Uterus (tissue), 4 donors: ENCODE measurements around the gene VPS36. TPM values are rescaled to one million over a fixed set of nuclear protein-coding genes. Genes with fewer than 3 reads are reported as not detected.
"Not testable (repeated sequence)": the region's sequence is repeated elsewhere in the genome, so short reads cannot be mapped to it uniquely, and the experiment has no call there.

Experiments used
- DNase-seq, 2 donors: peaks; one replicate each; pipeline ENCODE4 v3.0.0-alpha.2; 2019 to 2020
- H3K27ac ChIP-seq, 2 donors: fragments of 200-600 bp; sonication (generic); 1 replicate in 1 of 2; 2 replicates in 1 of 2; pipeline ENCODE4 v1.5.1; 2016 to 2018
- H3K27me3 ChIP-seq, 2 donors: fragments of 200-600 bp; sonication (generic); one replicate each; pipeline ENCODE4 v1.5.1; 2018 to 2019; ENCODE audit warnings: control low read depth in 1 of 2
- H3K36me3 ChIP-seq, 2 donors: fragments of 200-600 bp; sonication (generic); one replicate each; pipeline ENCODE4 v1.5.1; 2019; ENCODE audit warnings: control low read depth in 1 of 2
- H3K4me1 ChIP-seq, 2 donors: fragments of 200-600 bp; sonication (generic); one replicate each; pipeline ENCODE4 v1.5.1; 2018 to 2019; ENCODE audit warnings: control low read depth in 1 of 2
- H3K4me3 ChIP-seq, 2 donors: fragments of 200-600 bp; sonication (generic); 1 replicate in 1 of 2; 2 replicates in 1 of 2; pipeline ENCODE4 v1.5.1; 2018 to 2019; ENCODE audit warnings: mild to moderate bottlenecking in 1 of 2
- H3K9me3 ChIP-seq, 2 donors: fragments of 200-600 bp; sonication (generic); one replicate each; pipeline ENCODE4 v1.5.1; 2019; ENCODE audit warnings: control low read depth in 1 of 2
- POLR2A ChIP-seq, 2 donors: fragments of 450-650 bp; IDR thresholded peaks; one replicate each; pipeline ENCODE4 v1.6.1; 2016; ENCODE audit warnings: antibody characterized with exemption in 2 of 2, mild to moderate bottlenecking in 1 of 2, moderate library complexity in 1 of 2
- intact Hi-C: fragments of 100-400 bp; cut with DNase I; formaldehyde crosslinking; loops from one replicate; pipeline ENCODE4 v1.15.1; 2023; ENCODE audit warnings: low total_unique reads
- total RNA-seq, 4 donors: library from RNA; depleted of rRNA in 3 of 4; stranded (reverse); fragments of >200 nt in 3 of 4; gene quantifications; one replicate each; pipeline versions ENCODE4 v1.1.0 to v1.2.4, GENCODE V29; 2014 to 2023
- TF ChIP-seq, protein P1 (sequence below), 4 experiments: fragments of 200-600 bp in 2 of 4; fragments of 450-650 bp in 2 of 4; sonication (generic) in 2 of 4; IDR thresholded peaks; one replicate each; pipeline ENCODE4 v1.5.1; 2016 to 2019; ENCODE audit warnings: antibody characterized with exemption in 4 of 4, mild to moderate bottlenecking in 2 of 4, moderate library complexity in 1 of 4
- donor health status: DM: yes; HTN: yes; CAD: no.

The VPS36 gene, protein sequence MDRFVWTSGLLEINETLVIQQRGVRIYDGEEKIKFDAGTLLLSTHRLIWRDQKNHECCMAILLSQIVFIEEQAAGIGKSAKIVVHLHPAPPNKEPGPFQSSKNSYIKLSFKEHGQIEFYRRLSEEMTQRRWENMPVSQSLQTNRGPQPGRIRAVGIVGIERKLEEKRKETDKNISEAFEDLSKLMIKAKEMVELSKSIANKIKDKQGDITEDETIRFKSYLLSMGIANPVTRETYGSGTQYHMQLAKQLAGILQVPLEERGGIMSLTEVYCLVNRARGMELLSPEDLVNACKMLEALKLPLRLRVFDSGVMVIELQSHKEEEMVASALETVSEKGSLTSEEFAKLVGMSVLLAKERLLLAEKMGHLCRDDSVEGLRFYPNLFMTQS
- 10 to 100 TPM; 28.9 to 99.3 (median 77.6) TPM for total RNA-seq

DNA sequence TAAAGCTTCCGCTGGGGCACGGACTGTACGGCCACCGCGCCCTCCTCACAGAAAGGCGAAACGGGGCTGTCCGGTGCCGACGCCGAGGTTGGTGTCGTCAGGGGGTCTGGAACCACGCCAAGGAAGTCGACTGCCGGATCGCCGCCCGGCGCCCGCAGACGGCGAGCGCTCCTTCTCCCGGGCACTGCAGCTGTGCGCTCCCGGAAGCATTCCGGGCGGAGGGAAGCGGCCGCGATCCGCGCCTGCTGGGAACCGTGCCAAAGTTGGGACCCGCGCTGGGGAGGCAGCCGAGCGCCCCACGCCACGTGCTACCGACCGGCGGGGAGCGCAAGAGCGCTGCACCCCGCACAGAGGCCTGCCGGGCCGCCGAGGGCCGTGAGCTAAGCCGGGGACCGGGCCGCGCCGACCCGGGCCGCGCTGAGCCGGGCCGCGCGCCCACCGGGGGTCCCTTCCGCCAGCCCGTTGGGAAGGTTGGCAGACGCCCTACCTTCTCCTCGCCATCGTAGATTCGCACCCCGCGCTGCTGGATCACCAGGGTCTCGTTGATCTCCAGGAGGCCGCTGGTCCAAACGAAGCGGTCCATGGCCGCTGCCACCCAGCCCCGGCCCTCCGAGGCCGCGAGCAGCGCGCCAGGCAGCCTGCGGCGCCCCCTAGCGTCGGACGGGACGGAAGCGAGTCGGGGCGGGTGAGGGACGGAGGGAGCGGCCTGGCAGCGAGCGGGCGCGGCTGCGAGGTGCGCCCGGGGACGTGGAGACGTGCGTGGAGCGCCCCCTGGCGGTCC is at the start of gene VPS36:
Gene VPS36, minus strand, starts transcription at position 623 of the 781 bp plus-strand sequence. Its CDS starts 40 bp downstream, at position 583.
- no peaks in the 10 kb centered on the region for H3K4me1 ChIP-seq
- peak within 1 kb of the TSS; percentile 88 to 94 for H3K27ac ChIP-seq
- no peaks in the 10 kb centered on the region for H3K9me3 ChIP-seq
- no peaks in the 10 kb centered on the region for H3K27me3 ChIP-seq
- peak; percentile 95 to 97 for DNase-seq
- TF ChIP-seq, protein P1, sequence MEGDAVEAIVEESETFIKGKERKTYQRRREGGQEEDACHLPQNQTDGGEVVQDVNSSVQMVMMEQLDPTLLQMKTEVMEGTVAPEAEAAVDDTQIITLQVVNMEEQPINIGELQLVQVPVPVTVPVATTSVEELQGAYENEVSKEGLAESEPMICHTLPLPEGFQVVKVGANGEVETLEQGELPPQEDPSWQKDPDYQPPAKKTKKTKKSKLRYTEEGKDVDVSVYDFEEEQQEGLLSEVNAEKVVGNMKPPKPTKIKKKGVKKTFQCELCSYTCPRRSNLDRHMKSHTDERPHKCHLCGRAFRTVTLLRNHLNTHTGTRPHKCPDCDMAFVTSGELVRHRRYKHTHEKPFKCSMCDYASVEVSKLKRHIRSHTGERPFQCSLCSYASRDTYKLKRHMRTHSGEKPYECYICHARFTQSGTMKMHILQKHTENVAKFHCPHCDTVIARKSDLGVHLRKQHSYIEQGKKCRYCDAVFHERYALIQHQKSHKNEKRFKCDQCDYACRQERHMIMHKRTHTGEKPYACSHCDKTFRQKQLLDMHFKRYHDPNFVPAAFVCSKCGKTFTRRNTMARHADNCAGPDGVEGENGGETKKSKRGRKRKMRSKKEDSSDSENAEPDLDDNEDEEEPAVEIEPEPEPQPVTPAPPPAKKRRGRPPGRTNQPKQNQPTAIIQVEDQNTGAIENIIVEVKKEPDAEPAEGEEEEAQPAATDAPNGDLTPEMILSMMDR (IDR thresholded peaks at IDR 0.05) = peak; percentile 94 to 100 (median 100)
- TF ChIP-seq POLR2A (IDR thresholded peaks at IDR 0.05) = peak; percentile 53 to 92
- H3K4me3 ChIP-seq = peak within 1 kb of the TSS; percentile 42 to 86
- no peaks in the 10 kb centered on the region for H3K36me3 ChIP-seq
- intact Hi-C loops = no loop called here

DNA sequence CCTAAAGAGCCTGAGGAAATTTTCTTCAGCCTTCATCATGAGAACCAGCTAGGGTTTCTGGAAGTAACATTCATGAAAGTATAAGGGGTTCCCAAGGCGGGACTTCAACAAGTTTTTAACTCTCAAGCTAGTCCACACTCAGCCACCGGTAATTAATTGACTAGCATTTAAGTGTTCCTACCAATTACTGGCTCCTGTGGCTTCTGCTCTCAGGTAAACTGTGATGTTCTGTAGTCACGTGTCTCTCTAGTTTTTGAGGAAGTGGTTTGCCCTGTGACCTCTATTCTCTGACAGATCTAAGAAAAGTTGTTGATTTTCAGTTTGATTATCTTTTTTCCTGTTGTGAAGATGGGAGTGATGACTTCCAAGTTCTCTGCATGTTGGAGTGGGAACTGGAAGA is 47.5 kb upstream of the VPS36 start:
- DNase-seq, H3K27ac ChIP-seq, H3K27me3 ChIP-seq, H3K4me3 ChIP-seq, intact Hi-C loops, H3K9me3 ChIP-seq, H3K36me3 ChIP-seq, H3K4me1 ChIP-seq: not testable (repeated sequence)

DNA sequence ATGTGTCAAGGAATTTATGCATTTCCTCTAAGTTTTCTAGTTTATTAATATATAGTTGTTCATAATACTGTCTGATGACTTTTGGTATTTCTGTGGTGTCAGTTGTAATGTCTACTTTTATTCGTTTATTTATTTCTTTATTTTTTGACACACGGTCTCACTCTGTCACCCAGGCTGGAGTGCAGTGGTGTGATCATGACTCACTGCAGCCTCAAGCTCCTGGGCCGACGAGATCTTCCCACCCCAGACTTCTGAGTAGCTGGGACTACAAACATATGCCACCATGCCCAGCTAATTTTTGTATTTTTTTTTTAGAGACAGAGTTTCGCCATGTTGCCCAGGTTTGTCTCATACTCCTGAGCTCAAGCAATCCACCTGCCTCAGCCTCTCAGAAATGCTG is 43.8 kb upstream of the VPS36 start:
- H3K27ac ChIP-seq, DNase-seq, H3K9me3 ChIP-seq, H3K36me3 ChIP-seq, intact Hi-C loops, H3K4me3 ChIP-seq, H3K27me3 ChIP-seq, H3K4me1 ChIP-seq: not testable (repeated sequence)

GRCh38 chr13:52491015-52491414 is 40.6 kb upstream of the VPS36 start:
- H3K9me3 ChIP-seq, H3K27ac ChIP-seq, H3K4me3 ChIP-seq, H3K4me1 ChIP-seq, intact Hi-C loops, DNase-seq, H3K36me3 ChIP-seq, H3K27me3 ChIP-seq: not testable (repeated sequence)

DNA sequence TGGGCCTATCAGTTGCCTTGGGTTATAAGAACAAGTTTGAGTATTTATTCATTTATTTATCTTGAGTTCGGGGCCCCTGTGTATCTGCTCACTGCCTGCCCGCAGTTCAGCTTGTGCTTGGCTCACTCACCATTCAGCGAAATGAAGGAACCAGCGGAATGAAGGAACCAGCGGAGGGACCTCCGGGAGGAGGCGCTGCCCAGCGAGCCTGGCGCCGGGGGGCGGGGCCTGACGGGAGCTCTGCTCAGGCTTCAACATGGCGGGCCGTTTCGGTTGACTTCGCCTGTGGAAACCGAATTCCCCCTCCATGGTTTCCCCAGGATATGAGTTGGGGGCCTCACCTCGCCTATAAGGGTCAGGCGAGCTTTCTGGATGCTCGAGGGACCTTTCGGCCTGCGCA is 38.3 kb upstream of the VPS36 start:
- intact Hi-C loops, H3K27me3 ChIP-seq, H3K4me1 ChIP-seq, H3K36me3 ChIP-seq, H3K9me3 ChIP-seq, DNase-seq, H3K4me3 ChIP-seq, H3K27ac ChIP-seq: not testable (repeated sequence)

GRCh38 chr13:52487078-52487477 is 36.6 kb upstream of the VPS36 start:
- H3K36me3 ChIP-seq, H3K4me3 ChIP-seq, H3K27me3 ChIP-seq, intact Hi-C loops, H3K4me1 ChIP-seq, H3K27ac ChIP-seq, DNase-seq, H3K9me3 ChIP-seq: not testable (repeated sequence)

GRCh38 chr13:52480677-52481428 is 30.4 kb upstream of the VPS36 start:
- H3K9me3 ChIP-seq, DNase-seq, H3K27me3 ChIP-seq, H3K4me1 ChIP-seq, intact Hi-C loops, H3K27ac ChIP-seq, H3K4me3 ChIP-seq, H3K36me3 ChIP-seq: not testable (repeated sequence)

DNA sequence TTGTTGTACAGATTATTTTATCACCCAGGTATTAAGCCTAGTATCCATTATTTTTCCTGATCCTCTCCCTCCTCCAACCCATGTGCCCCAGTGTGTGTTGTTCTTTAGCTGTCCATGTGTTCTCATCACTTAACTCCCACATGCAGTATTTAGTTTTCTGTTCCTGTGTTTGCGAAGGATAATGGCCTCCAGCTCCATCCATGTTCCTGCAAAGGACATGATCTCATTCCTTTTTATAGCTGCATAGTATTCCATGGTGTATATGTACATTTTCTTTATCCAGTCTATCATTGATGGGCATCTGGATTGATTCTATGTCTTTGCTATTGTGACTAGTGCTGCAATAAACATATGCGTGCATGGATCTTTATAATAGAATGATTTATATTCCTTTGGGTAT is 18.1 kb upstream of the VPS36 start:
- H3K27ac ChIP-seq, intact Hi-C loops, DNase-seq, H3K36me3 ChIP-seq, H3K9me3 ChIP-seq, H3K4me3 ChIP-seq, H3K4me1 ChIP-seq, H3K27me3 ChIP-seq: not testable (repeated sequence)
